Activated T-cell treated with anti-CD3 and anti-CD28 coated beads for 4 hours (primary cell): ENCODE data around the gene FAM53A.
"Not testable (repeated sequence)": the region's sequence is repeated elsewhere in the genome, so short reads cannot be mapped to it uniquely, and the experiment has no call there.

ENCODE experiments used
- DNase-seq: peaks from one replicate; pipeline ENCODE4 v3.0.0-alpha.2; 2020

The FAM53A gene

DNA sequence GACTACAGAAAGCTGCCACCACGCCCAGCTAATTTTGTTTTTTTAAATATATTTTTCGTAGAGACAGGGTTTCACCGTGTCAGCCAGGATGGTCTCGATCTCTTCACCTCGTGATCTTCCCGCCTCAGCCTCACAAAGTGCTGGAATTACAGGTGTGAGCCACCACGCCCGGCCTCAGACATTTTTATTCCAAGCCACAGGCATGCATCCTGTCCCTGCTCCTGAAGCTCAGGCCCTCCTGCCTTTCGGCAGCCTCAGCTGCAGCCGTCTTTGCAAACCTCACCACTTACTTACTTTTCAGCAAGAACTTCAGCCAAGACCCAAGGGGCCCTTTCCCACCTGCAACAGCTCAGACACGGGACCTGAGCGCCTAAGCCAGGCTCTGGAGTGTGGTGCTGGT, 26.0 kb downstream of the FAM53A start:
- no peak for DNase-seq

- no peak for DNase-seq
These were observed 27.1 kb downstream of the FAM53A start for GRCh38 chr4:1656986-1657385.

DNA sequence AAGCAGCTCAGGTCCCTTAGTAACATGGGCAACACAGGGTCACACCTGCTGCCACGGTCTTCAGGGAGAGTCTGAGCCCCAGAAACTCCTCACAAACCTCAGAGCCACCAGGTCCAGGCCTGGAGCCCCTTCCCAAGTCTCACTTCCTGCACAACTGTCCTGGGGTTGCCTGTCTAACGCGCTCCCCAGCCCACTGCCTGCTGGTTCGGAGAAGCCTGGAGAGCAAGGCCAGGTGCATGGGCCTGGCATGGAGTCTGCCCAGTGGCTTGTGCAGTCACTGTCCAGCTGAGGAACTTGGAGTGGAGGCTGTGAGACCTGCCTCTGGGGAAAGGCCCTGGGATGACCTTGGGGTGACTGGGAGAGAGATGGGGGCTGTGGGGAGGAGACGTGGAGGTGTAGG, 28.0 kb downstream of the FAM53A start:
- DNase-seq, result no peak

GRCh38 chr4:1655676-1656075, 28.4 kb downstream of the FAM53A start:
- DNase-seq, result no peak

GRCh38 chr4:1655081-1655480, 29.0 kb downstream of the FAM53A start:
- no peak for DNase-seq

DNA sequence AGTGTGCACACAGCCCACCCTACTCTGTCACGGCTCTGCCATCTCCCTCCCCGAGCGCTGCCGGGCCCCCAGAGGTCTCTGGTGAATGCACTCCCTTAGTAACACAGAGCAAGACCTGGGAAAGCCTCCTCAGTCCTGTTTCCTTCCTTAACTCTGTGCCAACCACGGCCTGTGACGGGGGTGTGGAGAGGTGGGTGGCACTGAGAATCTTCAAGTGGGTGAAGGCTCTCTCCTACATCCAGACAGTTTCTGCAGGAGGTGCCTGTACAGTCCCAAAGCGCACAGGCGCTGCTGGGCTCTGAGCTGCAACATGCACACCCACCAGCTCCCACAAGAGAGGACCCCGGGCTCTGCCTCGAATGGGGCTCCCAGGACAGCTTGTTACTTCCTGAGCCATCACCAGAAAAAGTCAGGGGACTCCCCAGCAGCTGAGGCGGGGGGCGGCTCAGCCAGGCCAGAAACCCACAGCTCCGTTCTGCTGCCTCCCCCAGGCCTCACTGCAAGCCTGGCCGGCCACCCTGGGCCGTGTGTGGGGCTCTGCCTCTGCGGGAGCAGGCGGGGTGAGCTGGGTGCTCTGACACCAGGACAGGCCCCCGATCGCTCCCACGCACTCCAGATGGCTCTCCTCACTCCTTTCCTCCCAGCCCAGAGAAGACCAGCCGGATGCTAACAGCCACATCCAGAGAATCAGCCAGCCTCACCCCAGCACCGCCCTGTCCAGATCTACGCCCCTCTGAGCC, 29.7 kb downstream of the FAM53A start:
- DNase-seq, result no peak

GRCh38 chr4:1653776-1654175, 30.3 kb downstream of the FAM53A start:
- no peak for DNase-seq

- no peak for DNase-seq
These were observed 32.0 kb downstream of the FAM53A start for GRCh38 chr4:1652088-1652487.

DNA sequence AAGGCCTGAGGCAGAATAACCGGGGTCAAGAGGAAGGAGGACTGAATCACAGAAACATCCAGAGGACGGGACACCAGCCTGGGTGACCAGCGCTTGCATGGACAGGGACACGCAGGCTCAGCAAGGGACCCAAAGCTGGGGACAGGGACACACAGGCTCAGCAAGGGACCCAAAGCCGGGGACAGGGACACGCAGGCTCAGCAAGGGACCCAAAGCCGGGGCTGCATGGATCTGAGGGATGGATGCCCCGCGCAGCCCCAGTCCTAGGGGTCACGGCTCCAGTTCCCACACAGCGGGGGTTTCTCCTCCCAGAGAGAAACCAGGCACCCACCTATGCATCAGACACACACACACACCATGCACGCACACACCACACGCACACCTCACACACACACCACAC, 32.5 kb downstream of the FAM53A start:
- no peak for DNase-seq

GRCh38 chr4:1648962-1649361, 35.2 kb downstream of the FAM53A start:
- no peak for DNase-seq

DNA sequence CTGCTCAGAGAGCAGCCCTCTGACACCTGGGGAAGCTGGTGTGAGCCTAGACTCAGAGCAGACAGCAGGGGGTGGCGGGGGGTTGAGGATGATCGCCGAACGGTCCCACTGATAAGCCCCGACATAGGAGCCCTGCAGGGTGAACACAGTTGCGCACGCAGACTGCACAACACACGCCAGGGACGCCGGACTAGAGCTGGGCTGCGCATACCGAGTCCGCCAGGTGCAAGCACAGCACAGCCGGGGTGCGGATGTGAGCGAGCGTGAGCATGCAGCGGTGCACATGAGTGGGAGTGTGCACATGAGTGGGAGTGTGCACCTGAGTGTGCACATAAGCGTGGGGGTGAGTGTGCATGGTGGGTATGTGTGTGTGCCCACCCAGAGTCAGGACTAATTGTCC, 36.7 kb downstream of the FAM53A start:
- no peak for DNase-seq

GRCh38 chr4:1646690-1647089, 37.4 kb downstream of the FAM53A start:
- DNase-seq, result no peak

DNA sequence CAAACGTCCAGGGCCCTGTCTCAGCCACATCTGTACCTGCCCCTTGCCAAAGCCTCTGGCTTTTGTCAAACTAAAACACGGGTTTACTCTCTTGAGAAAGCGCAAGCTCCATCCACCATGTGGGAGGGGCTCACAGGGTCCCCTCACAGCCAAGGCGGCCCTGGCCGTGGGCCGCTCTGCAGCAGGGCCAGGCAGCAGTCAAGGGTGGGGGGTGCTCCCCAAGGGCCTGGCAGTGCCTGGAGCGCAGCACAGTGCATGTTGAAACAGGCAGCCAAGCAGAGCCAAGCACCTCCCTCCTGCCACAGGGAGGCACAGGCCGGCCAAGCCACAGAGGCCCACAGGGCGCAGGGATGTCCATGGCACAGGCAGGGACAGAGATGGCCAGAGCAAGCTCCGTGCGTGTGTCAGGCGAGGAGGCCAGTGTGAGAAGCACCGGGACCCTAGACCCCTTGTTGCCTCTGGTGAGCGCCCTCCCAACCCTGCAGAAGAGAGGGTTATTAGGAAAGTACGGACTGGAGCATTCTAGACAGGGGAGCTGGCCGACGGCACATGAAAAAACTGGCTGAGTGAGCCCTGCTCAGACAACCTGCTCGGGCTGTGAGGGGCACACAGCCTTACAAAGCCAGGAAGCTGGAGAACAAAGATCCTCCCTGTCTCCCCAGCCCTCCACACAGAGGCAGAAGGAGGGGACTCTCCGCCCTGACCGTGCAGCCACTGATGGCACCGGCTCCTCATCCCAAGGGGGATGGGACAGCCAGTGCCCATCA, 39.0 kb downstream of the FAM53A start:
- DNase-seq, result no peak

DNA sequence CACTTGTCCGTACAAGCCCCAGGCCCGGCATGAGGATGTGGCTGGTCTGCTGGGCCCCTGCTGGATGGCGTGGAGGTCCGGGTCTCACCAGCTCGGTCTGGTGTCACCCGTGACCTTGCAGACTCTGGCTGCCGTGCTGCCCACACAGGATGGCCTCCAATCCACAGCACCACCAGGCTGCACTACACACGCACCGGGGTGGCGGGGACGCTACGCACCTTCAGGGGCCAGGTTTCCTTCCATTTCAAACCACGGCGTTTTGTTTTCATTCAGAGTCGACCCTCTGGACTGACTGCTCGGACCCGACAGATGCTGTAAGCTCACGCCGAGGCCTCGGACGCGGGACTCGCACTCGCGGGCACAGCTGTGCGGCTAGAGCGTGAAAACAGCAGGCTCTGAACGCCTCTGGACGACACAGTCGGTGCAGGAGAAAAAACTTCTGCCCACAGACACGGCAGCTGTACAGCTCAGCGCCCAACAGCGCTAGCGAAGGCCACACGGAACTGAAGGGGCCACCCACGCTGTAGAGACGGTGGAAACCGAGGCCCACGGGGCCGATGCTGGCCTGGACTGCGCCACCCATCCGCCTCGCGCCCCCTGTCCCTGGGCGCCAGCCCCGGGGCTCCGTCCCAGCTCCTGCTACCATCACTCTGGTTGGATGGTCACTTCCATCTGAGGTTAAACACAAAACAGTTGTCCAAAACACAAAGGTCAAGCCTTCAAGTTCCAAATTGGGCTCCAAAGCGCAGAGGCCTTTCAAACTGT, 40.0 kb downstream of the FAM53A start:
- DNase-seq, result no peak

DNA sequence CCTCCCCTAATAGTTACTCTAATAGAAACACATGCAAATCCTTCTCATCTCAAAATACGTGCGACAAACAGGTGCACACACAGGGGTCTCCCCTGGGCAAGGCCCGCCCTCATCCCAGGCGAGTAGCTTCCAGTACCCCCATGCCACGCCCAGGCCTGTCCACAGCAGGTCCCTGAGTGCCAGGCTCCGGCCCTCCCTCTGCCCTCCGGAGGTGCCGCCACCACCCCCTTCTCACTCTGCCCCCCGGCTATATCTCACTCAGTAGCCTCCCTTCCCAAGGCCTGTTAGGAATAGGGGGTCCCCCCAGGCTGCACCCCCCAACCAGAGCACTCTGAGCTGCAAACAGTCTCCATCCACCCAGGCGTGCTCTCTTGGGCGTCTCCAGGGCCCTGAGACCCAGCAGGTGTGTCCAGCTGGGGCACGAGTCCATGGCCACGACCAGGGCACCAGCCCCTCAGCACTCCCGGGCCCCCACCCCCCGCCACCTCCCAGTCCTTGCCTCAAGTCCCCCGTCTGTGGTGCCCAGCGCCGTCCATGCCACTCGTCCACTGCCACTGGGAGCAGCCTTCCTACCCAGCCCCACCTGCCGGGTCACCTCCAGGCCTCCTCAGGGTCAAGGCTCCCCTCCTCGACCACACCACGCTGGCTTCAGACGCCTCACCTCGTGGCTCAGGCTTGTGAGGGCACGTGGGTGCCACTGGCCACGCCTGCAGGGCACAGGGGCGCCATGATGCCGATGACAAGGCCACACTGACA, 41.7 kb downstream of the FAM53A start:
- no peak for DNase-seq

DNA sequence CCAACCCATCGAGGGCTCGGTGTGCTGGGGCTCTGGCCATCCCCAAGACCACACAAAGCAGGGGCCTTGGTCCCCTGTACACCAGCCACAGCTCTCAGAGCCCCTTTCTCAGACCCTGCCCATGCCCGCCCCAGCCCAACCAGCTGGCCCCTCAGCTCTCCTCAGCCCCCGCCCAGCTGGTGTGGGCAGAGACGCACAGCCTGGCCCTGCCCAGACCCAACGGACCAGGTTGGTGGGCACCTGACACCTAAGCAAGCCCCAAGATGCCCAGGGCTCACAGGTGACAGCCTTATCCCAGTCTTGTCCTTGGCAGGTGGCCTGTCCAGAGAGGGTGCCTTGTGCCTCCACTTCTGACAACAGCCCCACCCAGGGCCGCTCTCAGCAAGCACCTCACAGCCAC, 42.4 kb downstream of the FAM53A start:
- DNase-seq, result no peak

DNA sequence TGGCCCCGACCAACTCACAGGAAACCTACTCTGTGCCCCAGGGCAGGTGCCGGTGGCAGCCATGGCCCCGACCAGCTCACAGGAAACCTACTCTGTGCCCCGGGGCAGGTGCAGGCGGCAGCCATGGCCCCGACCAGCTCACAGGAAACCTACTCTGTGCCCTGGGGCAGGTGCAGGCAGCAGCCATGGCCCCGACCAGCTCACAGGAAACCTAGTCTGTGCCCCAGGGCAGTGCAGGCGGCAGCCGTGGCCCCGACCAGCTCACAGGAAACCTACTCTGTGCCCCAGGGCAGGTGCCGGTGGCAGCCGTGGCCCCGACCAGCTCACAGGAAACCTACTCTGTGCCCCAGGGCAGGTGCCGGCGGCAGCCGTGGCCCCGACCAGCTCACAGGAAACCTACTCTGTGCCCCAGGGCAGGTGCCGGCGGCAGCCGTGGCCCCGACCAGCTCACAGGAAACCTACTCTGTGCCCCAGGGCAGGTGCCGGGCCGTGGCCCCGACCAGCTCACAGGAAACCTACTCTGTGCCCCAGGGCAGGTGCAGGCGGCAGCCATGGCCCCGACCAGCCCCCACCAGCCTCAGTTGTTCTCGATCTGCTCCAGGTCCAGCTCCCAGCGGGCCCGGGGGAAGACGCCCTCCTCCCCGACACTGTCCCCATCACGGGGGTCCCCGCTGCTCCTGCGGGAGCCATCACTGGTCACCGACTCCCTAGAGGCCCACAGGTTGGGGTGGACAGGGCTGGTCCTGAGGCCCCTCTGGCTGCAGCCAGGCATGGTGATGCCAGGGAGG, 43.2 kb downstream of the FAM53A start:
- not testable (repeated sequence) for DNase-seq

GRCh38 chr4:1640190-1640589, 43.9 kb downstream of the FAM53A start:
- no peak for DNase-seq

GRCh38 chr4:1639299-1639868, 44.7 kb downstream of the FAM53A start:
- no peak for DNase-seq

- no peak for DNase-seq
These were observed 45.2 kb downstream of the FAM53A start for GRCh38 chr4:1638873-1639272.

- no peak for DNase-seq
These were observed 45.9 kb downstream of the FAM53A start for GRCh38 chr4:1638272-1638598.
